Erythroblast (primary cell): ENCODE results near the gene C16orf92.

Source experiments
- GATA1 ChIP-seq: IDR thresholded peaks from 2 replicates; pipeline ENCODE4 v1.6.1; 2011; ENCODE audit warnings: low read depth, mild to moderate bottlenecking, control low read depth, low read length, moderate library complexity
- POLR2A ChIP-seq: IDR thresholded peaks from 2 replicates; pipeline ENCODE4 v1.6.1; 2011; ENCODE audit warnings: mild to moderate bottlenecking, low read length

- no peak for TF ChIP-seq POLR2A
- no peak for TF ChIP-seq GATA1
These were observed 16.9 kb upstream of the C16orf92 start for GRCh38 chr16:30006095-30006473.
